MM.1S (cell line): ENCODE data around the gene SWSAP1.
"Not testable (repeated sequence)": the region's sequence is repeated elsewhere in the genome, so short reads cannot be mapped to it uniquely, and the experiment has no call there.

Experiments used
- DNase-seq: peaks from one replicate; pipeline ENCODE4 v3.0.0-alpha.2; 2015
- H2AFZ ChIP-seq: fragments of 300-600 bp; sonication (generic); 2 replicates; pipeline ENCODE4 v1.6.0; 2016; ENCODE audit warnings: antibody characterized with exemption, low read length
- H3F3A ChIP-seq: fragments of 300-600 bp; sonication (generic); 2 replicates; pipeline ENCODE4 v1.6.1; 2016; ENCODE audit warnings: mild to moderate bottlenecking, antibody characterized with exemption, low read length, moderate library complexity, mixed read lengths; ENCODE audit not compliant: insufficient read depth
- H3K27ac ChIP-seq: fragments of 300-600 bp; sonication (generic); 2 replicates; pipeline ENCODE4 v1.5.1; 2016; ENCODE audit warnings: mild to moderate bottlenecking, low read length
- H3K27me3 ChIP-seq: fragments of 300-600 bp; sonication (generic); replicated peaks from 2 replicates; pipeline ENCODE4 v1.6.0; 2016; ENCODE audit warnings: low read length; ENCODE audit not compliant: insufficient read depth
- H3K36me3 ChIP-seq: fragments of 300-600 bp; sonication (generic); replicated peaks from 2 replicates; pipeline ENCODE4 v1.6.1; 2016; ENCODE audit warnings: mild to moderate bottlenecking, low read length, mixed read lengths; ENCODE audit not compliant: insufficient read depth
- H3K4me1 ChIP-seq: fragments of 300-600 bp; sonication (generic); 2 replicates; pipeline ENCODE4 v1.6.1; 2016; ENCODE audit warnings: low read length, mixed read lengths
- H3K4me2 ChIP-seq: fragments of 300-600 bp; sonication (generic); 2 replicates; pipeline ENCODE4 v1.6.0; 2016; ENCODE audit warnings: low read depth, low read length
- H3K4me3 ChIP-seq: fragments of 300-600 bp; sonication (generic); 2 replicates; pipeline ENCODE4 v1.5.1; 2016; ENCODE audit warnings: low read length, mixed read lengths
- H3K79me2 ChIP-seq: fragments of 300-600 bp; sonication (generic); 2 replicates; pipeline ENCODE4 v1.6.1; 2016; ENCODE audit warnings: mixed run types, low read length, mixed read lengths
- H3K9ac ChIP-seq: fragments of 300-600 bp; sonication (generic); 2 replicates; pipeline ENCODE4 v1.6.1; 2016; ENCODE audit warnings: low read length, mixed read lengths
- H3K9me2 ChIP-seq: fragments of 300-600 bp; sonication (generic); replicated peaks from 2 replicates; pipeline ENCODE4 v1.6.1; 2016; ENCODE audit warnings: mild to moderate bottlenecking, low read length, mixed read lengths; ENCODE audit not compliant: insufficient read depth
- H3K9me3 ChIP-seq: fragments of 300-600 bp; sonication (generic); replicated peaks from 2 replicates; pipeline ENCODE4 v1.6.1; 2016; ENCODE audit warnings: mild to moderate bottlenecking, low read length, mixed read lengths; ENCODE audit not compliant: insufficient read depth
- H4K20me1 ChIP-seq: fragments of 300-600 bp; sonication (generic); 2 replicates; pipeline ENCODE4 v1.6.1; 2016; ENCODE audit warnings: mild to moderate bottlenecking, low read length, moderate library complexity, mixed read lengths; ENCODE audit not compliant: insufficient read depth
- EZH2 ChIP-seq: fragments of 300-600 bp; sonication (generic); optimal IDR thresholded peaks from 2 replicates; pipeline ENCODE3; 2017; ENCODE audit warnings: low read depth, mild to moderate bottlenecking, antibody characterized with exemption, low read length, mixed read lengths
- EZH2phosphoT487 ChIP-seq: fragments of 300-600 bp; sonication (generic); IDR thresholded peaks from 2 replicates; pipeline ENCODE4 v1.6.1; 2018; ENCODE audit warnings: antibody characterized with exemption, low read length
- TF ChIP-seq, protein P1 (sequence below): fragments of 300-600 bp; sonication (generic); IDR thresholded peaks from 2 replicates; pipeline ENCODE4 v1.5.1; 2016; ENCODE audit warnings: antibody characterized with exemption, low read length, mixed read lengths

The SWSAP1 gene

DNA sequence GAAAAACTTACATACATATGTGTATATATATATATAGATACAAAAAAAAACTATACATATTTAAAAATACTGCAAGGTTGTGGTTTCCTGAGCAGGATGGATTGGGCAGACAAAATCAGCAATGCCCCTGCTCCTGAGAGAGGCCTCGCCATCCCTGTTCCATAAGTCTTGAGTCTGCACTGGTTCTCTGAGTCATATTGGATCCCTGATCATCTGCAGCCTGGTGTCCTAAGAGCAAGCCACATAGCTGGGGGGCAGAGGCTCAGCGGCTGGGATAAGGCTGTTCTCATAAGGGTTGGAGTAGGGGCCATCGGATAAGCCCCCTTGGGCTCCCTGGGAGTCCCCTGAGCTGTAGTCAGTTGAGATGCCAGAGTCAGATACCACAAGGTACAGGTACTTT is 3.3 kb downstream of the SWSAP1 start:
- DNase-seq: no peak
- no peak overlapping the region for H3K4me2 ChIP-seq
- H3K9ac ChIP-seq: no peak overlapping the region
- no peaks in the 10 kb centered on the region for H4K20me1 ChIP-seq
- no peak overlapping the region for H3K4me3 ChIP-seq
- peaks cover 16% of the 10 kb centered on the region for H3K79me2 ChIP-seq
- no peak overlapping the region for H2AFZ ChIP-seq
- no peaks in the 10 kb centered on the region for H3K36me3 ChIP-seq
- peaks cover 20% of the 10 kb centered on the region; the same call in 1 of the 2 replicates for H3F3A ChIP-seq
- no peak overlapping the region for H3K27ac ChIP-seq
- H3K4me1 ChIP-seq: peaks cover 26% of the 10 kb centered on the region
- no peaks in the 10 kb centered on the region for H3K9me3 ChIP-seq
- peaks cover under 1% of the 10 kb centered on the region for H3K27me3 ChIP-seq
- TF ChIP-seq, protein P1, sequence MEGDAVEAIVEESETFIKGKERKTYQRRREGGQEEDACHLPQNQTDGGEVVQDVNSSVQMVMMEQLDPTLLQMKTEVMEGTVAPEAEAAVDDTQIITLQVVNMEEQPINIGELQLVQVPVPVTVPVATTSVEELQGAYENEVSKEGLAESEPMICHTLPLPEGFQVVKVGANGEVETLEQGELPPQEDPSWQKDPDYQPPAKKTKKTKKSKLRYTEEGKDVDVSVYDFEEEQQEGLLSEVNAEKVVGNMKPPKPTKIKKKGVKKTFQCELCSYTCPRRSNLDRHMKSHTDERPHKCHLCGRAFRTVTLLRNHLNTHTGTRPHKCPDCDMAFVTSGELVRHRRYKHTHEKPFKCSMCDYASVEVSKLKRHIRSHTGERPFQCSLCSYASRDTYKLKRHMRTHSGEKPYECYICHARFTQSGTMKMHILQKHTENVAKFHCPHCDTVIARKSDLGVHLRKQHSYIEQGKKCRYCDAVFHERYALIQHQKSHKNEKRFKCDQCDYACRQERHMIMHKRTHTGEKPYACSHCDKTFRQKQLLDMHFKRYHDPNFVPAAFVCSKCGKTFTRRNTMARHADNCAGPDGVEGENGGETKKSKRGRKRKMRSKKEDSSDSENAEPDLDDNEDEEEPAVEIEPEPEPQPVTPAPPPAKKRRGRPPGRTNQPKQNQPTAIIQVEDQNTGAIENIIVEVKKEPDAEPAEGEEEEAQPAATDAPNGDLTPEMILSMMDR: no peak
- TF ChIP-seq EZH2 (no peak), EZH2phosphoT487 (no peak)
- H3K9me2 ChIP-seq: no peaks in the 10 kb centered on the region

DNA sequence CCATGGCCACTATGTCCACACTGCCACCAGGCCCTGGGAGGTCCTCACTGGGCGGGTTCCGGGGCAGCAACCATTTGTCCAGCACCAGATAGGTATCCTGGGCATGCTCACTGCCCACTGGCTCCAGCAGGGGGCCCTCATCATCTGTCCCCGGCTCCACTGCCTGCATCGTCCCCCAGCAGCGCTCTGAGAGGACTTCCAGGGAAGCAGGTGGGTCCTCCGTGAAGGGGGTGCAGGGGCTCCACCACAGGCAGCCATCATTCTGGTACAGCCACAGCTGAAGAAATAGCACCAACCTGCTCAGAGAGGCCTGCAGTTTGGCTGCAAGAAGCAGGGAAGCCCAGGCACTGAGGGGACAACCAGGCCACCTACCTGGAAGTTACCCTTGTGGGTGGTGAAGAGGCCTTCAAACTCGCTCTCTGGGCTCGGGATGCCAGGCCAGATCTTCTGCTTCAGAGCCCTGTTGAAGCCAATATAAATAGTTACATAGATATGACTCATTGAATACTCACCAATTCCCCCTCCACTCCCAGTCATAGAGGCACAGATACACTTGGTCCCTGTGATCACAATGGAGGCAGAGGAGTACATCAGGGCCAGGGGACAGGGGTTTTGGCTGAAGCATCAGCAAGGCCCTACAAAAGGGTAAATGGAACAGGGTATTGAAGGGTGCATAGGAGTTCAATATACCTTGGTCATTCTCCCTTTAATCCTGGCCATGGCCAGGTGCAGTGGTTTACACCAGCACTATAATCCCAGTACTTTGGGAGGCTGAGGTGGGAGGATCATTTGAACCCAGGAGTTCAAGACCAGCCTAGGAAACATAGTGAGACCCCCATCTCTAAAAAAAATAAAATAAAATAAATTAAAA is 4.1 kb downstream of the SWSAP1 start:
- no peak overlapping the region for H3K4me2 ChIP-seq
- H3K9me3 ChIP-seq: no peaks in the 10 kb centered on the region
- H4K20me1 ChIP-seq: no peaks in the 10 kb centered on the region

DNA sequence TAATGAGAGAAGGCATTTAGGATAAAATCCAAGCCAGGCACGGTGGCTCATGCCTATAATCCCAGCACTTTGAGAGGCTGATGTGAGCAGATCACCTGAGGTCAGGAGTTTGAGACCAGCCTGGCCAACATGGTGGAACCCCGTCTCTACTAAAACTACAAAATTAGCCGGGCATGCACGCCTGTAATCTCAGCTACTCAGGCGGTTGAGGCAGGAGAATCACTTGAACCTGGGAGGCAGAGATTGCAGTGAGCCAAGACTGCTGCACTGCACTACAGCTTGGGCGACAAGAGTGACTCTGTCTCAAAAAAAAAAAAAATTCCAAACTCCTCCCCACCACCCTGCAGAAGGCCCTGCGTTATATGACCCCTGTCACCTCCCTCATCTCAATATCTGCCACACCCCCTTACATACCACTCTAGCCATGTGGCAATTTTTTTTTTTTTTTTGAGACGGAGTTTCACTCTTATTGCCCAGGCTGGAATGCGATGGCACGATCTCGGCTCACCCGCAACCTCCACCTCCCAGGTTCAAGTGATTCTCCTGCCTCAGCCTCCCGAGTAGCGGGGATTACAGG is 4.9 kb downstream of the SWSAP1 start:
- DNase-seq, H2AFZ ChIP-seq, H3K4me2 ChIP-seq, H3K9ac ChIP-seq, H3K36me3 ChIP-seq, H3K4me3 ChIP-seq, H3K27ac ChIP-seq, H3K9me3 ChIP-seq, H3K9me2 ChIP-seq, H4K20me1 ChIP-seq: not testable (repeated sequence)
- Histone ChIP-seq H3K79me2 (peaks cover 12% of the 10 kb centered on the region), H3K27me3 (peaks cover 17% of the 10 kb centered on the region), H3F3A (peaks cover 20% of the 10 kb centered on the region; the same call in 1 of the 2 replicates), H3K4me1 (peaks cover 30% of the 10 kb centered on the region)

More for the DNA sequence above, 4.1 kb downstream of the SWSAP1 start:
- Histone ChIP-seq H3K9ac (no peak overlapping the region), H3F3A (peaks cover 20% of the 10 kb centered on the region; the same call in 1 of the 2 replicates), H3K36me3 (no peaks in the 10 kb centered on the region), H3K9me2 (no peaks in the 10 kb centered on the region), H2AFZ (no peak overlapping the region), H3K4me1 (peaks cover 30% of the 10 kb centered on the region), H3K4me3 (no peak overlapping the region), H3K79me2 (peaks cover 16% of the 10 kb centered on the region), H3K27ac (no peak overlapping the region), H3K27me3 (peaks cover 9% of the 10 kb centered on the region)
- no peak for DNase-seq
- no peak for TF ChIP-seq EZH2
- TF ChIP-seq, protein P1: peak; percentile 46
